H9 (cell line): ENCODE measurements around the gene DEFB112. TPM values are rescaled to one million over a fixed set of nuclear protein-coding genes. Genes with fewer than 3 reads are reported as not detected.

Experiments used
- DNase-seq: peaks from one replicate; pipeline ENCODE4 v3.0.0-alpha.2; 2017
- H2AFZ ChIP-seq: one replicate; pipeline ENCODE4 v1.6.1; 2013; ENCODE audit warnings: mild to moderate bottlenecking, low read length, control low read depth, moderate library complexity
- H2AK5ac ChIP-seq: 2 replicates; pipeline ENCODE4 v1.6.1; 2013; ENCODE audit warnings: low read length, control low read depth, mixed read lengths; ENCODE audit not compliant: insufficient read length
- H2BK120ac ChIP-seq: one replicate; pipeline ENCODE4 v1.6.1; 2013; ENCODE audit warnings: low read depth, mild to moderate bottlenecking, low read length, control low read depth, inconsistent platforms; ENCODE audit not compliant: poor library complexity, severe bottlenecking
- H2BK12ac ChIP-seq: 2 replicates; pipeline ENCODE4 v1.6.1; 2013; ENCODE audit warnings: low read length, control low read depth, mixed read lengths, low read depth; ENCODE audit not compliant: insufficient read length
- H2BK15ac ChIP-seq: 2 replicates; pipeline ENCODE4 v1.6.1; 2013; ENCODE audit warnings: low read depth, low read length, control low read depth
- H2BK20ac ChIP-seq: one replicate; pipeline ENCODE4 v1.6.1; 2013; ENCODE audit warnings: low read depth, mild to moderate bottlenecking, low read length, control low read depth, inconsistent platforms; ENCODE audit not compliant: poor library complexity, severe bottlenecking
- H2BK5ac ChIP-seq: 2 replicates; pipeline ENCODE4 v1.6.1; 2013; ENCODE audit warnings: low read length, control low read depth, mixed read lengths; ENCODE audit not compliant: insufficient read length
- H3K14ac ChIP-seq: 2 replicates; pipeline ENCODE4 v1.6.1; 2013; ENCODE audit warnings: low read length, control low read depth; ENCODE audit not compliant: insufficient read depth
- H3K18ac ChIP-seq: 2 replicates; pipeline ENCODE4 v1.6.1; 2013; ENCODE audit warnings: low read depth, mild to moderate bottlenecking, mixed read lengths, low read length, control low read depth; ENCODE audit not compliant: insufficient read length
- H3K23ac ChIP-seq: 2 replicates; pipeline ENCODE4 v1.6.1; 2013; ENCODE audit warnings: low read length, control low read depth, mixed read lengths, low read depth; ENCODE audit not compliant: insufficient read length
- H3K23me2 ChIP-seq: 2 replicates; pipeline ENCODE4 v1.6.1; 2013; ENCODE audit warnings: low read depth, mild to moderate bottlenecking, mixed read lengths, low read length, control low read depth; ENCODE audit not compliant: insufficient read length, poor library complexity, severe bottlenecking
- H3K27ac ChIP-seq: 2 replicates; pipeline ENCODE4 v1.5.1; 2013; ENCODE audit warnings: low read length, control low read depth, mixed read lengths, low read depth; ENCODE audit not compliant: insufficient read length
- H3K27me3 ChIP-seq: 2 replicates; pipeline ENCODE4 v1.6.1; 2013; ENCODE audit warnings: low read length, control low read depth, inconsistent platforms; ENCODE audit not compliant: insufficient read depth
- H3K4ac ChIP-seq: 2 replicates; pipeline ENCODE4 v1.6.1; 2013; ENCODE audit warnings: low read depth, mild to moderate bottlenecking, control low read depth, inconsistent platforms, low read length, moderate library complexity
- H3K4me1 ChIP-seq: 2 replicates; pipeline ENCODE4 v1.6.1; 2013; ENCODE audit warnings: low read length, control low read depth, inconsistent platforms; ENCODE audit not compliant: insufficient read depth
- H3K4me2 ChIP-seq: 2 replicates; pipeline ENCODE4 v1.6.1; 2013; ENCODE audit warnings: low read length, control low read depth, mixed read lengths; ENCODE audit not compliant: insufficient read length, insufficient read depth
- H3K56ac ChIP-seq: 2 replicates; pipeline ENCODE4 v1.6.1; 2013; ENCODE audit warnings: low read depth, mild to moderate bottlenecking, mixed read lengths, low read length, control low read depth; ENCODE audit not compliant: insufficient read length
- H3K79me1 ChIP-seq: 2 replicates; pipeline ENCODE4 v1.6.1; 2013; ENCODE audit warnings: low read depth, mild to moderate bottlenecking, moderate library complexity, low read length, control low read depth, inconsistent platforms; ENCODE audit not compliant: insufficient read depth, poor library complexity, severe bottlenecking
- H3K79me2 ChIP-seq: 2 replicates; pipeline ENCODE4 v1.6.1; 2013; ENCODE audit warnings: low read length, control low read depth, inconsistent platforms; ENCODE audit not compliant: insufficient read depth
- H3K9ac ChIP-seq: 2 replicates; pipeline ENCODE4 v1.6.1; 2013; ENCODE audit warnings: low read length, control low read depth, mixed read lengths; ENCODE audit not compliant: insufficient read length; ENCODE audit errors: extremely low read depth
- H3K9me3 ChIP-seq: one replicate; pipeline ENCODE4 v1.6.1; 2013; ENCODE audit warnings: low read depth, low read length, inconsistent platforms; ENCODE audit not compliant: control insufficient read depth
- H3T11ph ChIP-seq: one replicate; pipeline ENCODE4 v1.6.1; 2013; ENCODE audit warnings: mild to moderate bottlenecking, low read length, control low read depth, inconsistent platforms
- H4K20me1 ChIP-seq: one replicate; pipeline ENCODE4 v1.6.1; 2013; ENCODE audit not compliant: control insufficient read depth, insufficient read length, insufficient read depth
- H4K5ac ChIP-seq: 2 replicates; pipeline ENCODE4 v1.6.1; 2013; ENCODE audit warnings: low read depth, mild to moderate bottlenecking, mixed read lengths, low read length, control low read depth; ENCODE audit not compliant: insufficient read length
- H4K8ac ChIP-seq: replicated peaks from 2 replicates; pipeline ENCODE4 v1.6.1; 2013; ENCODE audit warnings: low read length, control low read depth, mixed read lengths, low read depth; ENCODE audit not compliant: insufficient read length
- H4K91ac ChIP-seq: 2 replicates; pipeline ENCODE4 v1.6.1; 2013; ENCODE audit warnings: low read depth, mild to moderate bottlenecking, moderate library complexity, mixed read lengths, low read length, control low read depth; ENCODE audit not compliant: insufficient read length
- H3K27ac Mint-ChIP-seq, 3 experiments: 2 replicates in 2 of 3; 3 replicates in 1 of 3; pipeline ENCODE4 v1.8.0; 2020 to 2021; ENCODE audit warnings: mixed read lengths in 3 of 3, mild to moderate bottlenecking in 1 of 3, moderate library complexity in 1 of 3
- H3K27me3 Mint-ChIP-seq: 2 replicates; pipeline ENCODE4 v1.8.0; 2021; ENCODE audit warnings: low read depth, mild to moderate bottlenecking, moderate library complexity, mixed read lengths
- H3K36me3 Mint-ChIP-seq, 3 experiments: 2 replicates in 2 of 3; 3 replicates in 1 of 3; pipeline ENCODE4 v1.8.0; 2020 to 2021; ENCODE audit warnings: low read depth in 3 of 3, mixed read lengths in 3 of 3; ENCODE audit not compliant: insufficient read depth in 1 of 3
- H3K4me1 Mint-ChIP-seq, 2 experiments: 2 replicates each; pipeline ENCODE4 v1.8.0; 2020; ENCODE audit warnings: mixed read lengths in 2 of 2
- H3K4me3 Mint-ChIP-seq, 2 experiments: 2 replicates in 1 of 2; 3 replicates in 1 of 2; pipeline ENCODE4 v1.8.0; 2020 to 2021; ENCODE audit warnings: mild to moderate bottlenecking in 2 of 2, mixed read lengths in 2 of 2, moderate library complexity in 1 of 2
- H3K9me3 Mint-ChIP-seq, 2 experiments: 2 replicates in 1 of 2; 3 replicates in 1 of 2; pipeline ENCODE4 v1.8.0; 2020; ENCODE audit warnings: mild to moderate bottlenecking in 2 of 2, mixed read lengths in 2 of 2, moderate library complexity in 1 of 2
- CTCF ChIP-seq: fragments of 200-600 bp; sonication (generic); conservative IDR thresholded peaks from 3 replicates; pipeline ENCODE4 v1.8.0; 2021; ENCODE audit warnings: antibody characterized with exemption, mild to moderate bottlenecking
- WGBS: extraction: QIAGEN DNeasy Blood & Tissue Kit; methylation state at CpG from one replicate; pipeline ENCODE4 v1.1.7; 2013; ENCODE audit warnings: missing lambda C conversion rate, low lambda C conversion rate, mixed read lengths; ENCODE audit not compliant: insufficient read length; ENCODE audit errors: extremely low coverage; 5-methylcytosine and 5-hydroxymethylcytosine counted together
- total RNA-seq: library from RNA; stranded (reverse); gene quantifications from 2 replicates; pipeline ENCODE4 v1.2.1, GENCODE V29; 2021

DEFB112 gene
- total RNA-seq, 1 experiment from 2014 or later: not detected

DNA sequence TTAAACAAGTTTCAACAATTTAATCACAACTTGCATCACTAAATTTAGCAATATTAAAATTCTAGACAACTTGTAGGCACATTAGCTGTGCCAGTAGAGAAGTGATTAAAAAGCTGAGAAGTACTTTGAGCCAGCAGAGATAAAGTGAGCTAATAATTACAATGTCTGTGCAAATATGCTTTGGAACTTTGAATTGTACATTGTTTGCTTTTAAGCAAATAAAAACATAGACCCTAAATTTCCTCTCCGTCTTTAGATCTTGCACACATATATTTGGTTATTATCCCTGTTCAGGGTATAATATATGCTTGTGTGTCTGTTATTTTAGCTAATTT, 44.2 kb upstream of the DEFB112 start:
- Mint-ChIP-seq H3K27me3 (no peaks in the 10 kb centered on the region), H3K9me3 (no peaks in the 10 kb centered on the region), H3K4me1 (no peaks in the 10 kb centered on the region), H3K36me3 (no peaks in the 10 kb centered on the region), H3K27ac (no peak overlapping the region), H3K4me3 (no peak overlapping the region)
- no peaks in the 10 kb centered on the region for H3K9me3 ChIP-seq
- H3K4ac ChIP-seq: no peak overlapping the region
- no peak overlapping the region for H3K23ac ChIP-seq
- DNase-seq: no peak
- H2BK20ac ChIP-seq: no peak overlapping the region
- no peak for TF ChIP-seq CTCF
- no peaks in the 10 kb centered on the region for H3K79me1 ChIP-seq
- no peaks in the 10 kb centered on the region for H3K27me3 ChIP-seq
- no peak overlapping the region for H2BK120ac ChIP-seq
- no peak overlapping the region for H4K8ac ChIP-seq
- H3K18ac ChIP-seq: no peak overlapping the region
- no peak overlapping the region for H3K9ac ChIP-seq
- H3K4me1 ChIP-seq: no peaks in the 10 kb centered on the region
- H3K27ac ChIP-seq: no peak overlapping the region
- no peak overlapping the region for H2BK15ac ChIP-seq
- no peak overlapping the region for H4K91ac ChIP-seq
- H3K23me2 ChIP-seq: no peaks in the 10 kb centered on the region
- no peaks in the 10 kb centered on the region for H4K20me1 ChIP-seq
- H4K5ac ChIP-seq: no peak overlapping the region
- no peaks in the 10 kb centered on the region for H3K79me2 ChIP-seq
- H3K56ac ChIP-seq: no peak overlapping the region
- no peak overlapping the region for H2BK12ac ChIP-seq
- no peak overlapping the region for H2BK5ac ChIP-seq
- no CpG with 5 or more reads among the region's 1 CpG for WGBS
- H3T11ph ChIP-seq: no peak overlapping the region
- H2AK5ac ChIP-seq: no peak overlapping the region
- H2AFZ ChIP-seq: no peak overlapping the region
- no peak overlapping the region for H3K4me2 ChIP-seq
- H3K14ac ChIP-seq: no peak overlapping the region
